Measurements from ENCODE around the gene ZNF532. TPM values are rescaled to one million over a fixed set of nuclear protein-coding genes. Genes with fewer than 3 reads are reported as not detected.

ZNF532 gene
- total RNA-seq, 1 donor from 2014 or later, result 89.9 TPM

DNA sequence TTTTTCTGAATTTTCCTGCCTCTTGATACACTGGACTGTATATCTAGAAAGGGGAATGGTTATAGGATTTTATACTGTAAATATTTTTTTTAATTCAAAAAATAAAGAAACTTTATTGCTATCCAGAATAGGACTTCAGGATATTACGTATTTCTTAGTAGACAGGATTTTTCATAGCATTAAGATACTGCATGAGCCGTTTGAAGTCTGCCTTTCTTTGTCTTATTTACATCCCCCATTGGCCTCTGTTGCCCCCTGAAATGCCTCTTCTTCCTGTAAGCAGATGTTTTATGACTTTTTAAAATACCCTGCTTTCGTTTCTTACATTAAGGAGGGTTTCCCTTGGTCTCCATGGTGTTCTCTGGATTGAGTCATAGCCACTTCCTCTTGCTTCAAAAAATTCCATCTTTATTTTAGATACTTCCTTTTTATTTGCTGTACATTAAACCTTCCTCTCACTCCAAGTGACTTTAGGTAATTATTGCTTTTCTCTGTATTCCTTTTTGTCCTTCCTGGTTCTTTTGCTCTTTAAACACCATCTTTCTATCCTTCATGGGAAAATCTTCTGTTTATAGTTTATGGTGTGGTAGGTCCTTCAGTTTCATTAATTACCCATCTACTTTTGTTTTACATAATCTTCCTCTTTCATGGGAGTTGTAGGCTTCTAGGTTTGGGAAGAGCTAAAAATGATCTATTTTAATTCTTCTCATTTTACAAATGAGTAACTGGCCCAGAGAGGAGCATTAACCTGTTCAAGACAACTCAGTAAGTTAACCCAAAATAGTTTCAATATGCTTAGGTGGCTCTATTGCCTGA, 72.6 kb downstream of the ZNF532 start:
- peak; percentile 41 for DNase-seq (ENCODE audit: low read depth)

- no peak for DNase-seq (ENCODE audit: low read depth)
Measured at GRCh38 chr18:58937887-58938267, 73.2 kb downstream of the ZNF532 start.

GRCh38 chr18:58941426-58942099, 76.9 kb downstream of the ZNF532 start:
- DNase-seq (ENCODE audit: low read depth), result no peak

GRCh38 chr18:58943896-58944295, 79.2 kb downstream of the ZNF532 start:
- no peak for DNase-seq (ENCODE audit: low read depth)

GRCh38 chr18:58947136-58947732, 82.6 kb downstream of the ZNF532 start:
- DNase-seq (ENCODE audit: low read depth), result peak; percentile 60

GRCh38 chr18:58949031-58949430, 84.4 kb downstream of the ZNF532 start:
- DNase-seq (ENCODE audit: low read depth), result no peak

DNA sequence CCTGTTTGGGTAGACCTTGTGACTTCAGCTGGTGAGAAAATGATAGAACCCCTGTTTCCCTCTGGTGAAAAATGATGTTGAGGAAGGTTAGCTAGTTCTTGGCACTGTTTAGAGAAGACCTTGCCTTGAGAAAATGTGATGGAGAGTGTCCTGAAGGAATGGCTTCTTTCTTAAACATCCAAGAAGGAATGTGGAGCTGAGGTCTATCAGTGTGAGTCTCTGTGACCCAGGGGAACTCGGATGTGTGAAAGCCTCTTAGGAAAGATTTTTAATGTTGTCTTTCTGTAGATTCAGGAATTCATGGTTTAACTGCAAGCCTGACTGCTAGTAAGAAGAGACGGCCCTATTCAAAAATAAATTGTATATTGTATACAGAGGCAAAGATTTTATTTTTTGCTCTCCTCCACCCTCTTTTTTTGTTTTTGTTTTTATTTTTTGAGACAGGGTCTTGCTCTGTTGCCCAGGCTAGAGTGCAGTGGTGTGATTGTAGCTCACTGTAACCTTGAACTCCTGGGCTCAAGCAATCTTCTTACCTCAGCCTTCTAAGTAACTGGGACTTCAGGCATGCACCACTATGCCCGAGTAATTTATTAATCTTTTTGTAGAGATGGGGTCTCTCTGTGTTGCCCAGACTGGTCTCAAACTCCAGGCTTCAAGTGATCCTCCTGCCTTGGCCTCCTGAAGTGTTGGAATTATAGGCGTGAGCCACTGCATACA, 87.5 kb downstream of the ZNF532 start:
- DNase-seq (ENCODE audit: low read depth), result no peak

GRCh38 chr18:58952858-58953257, 88.2 kb downstream of the ZNF532 start:
- DNase-seq (ENCODE audit: low read depth), result peak; percentile 25

DNA sequence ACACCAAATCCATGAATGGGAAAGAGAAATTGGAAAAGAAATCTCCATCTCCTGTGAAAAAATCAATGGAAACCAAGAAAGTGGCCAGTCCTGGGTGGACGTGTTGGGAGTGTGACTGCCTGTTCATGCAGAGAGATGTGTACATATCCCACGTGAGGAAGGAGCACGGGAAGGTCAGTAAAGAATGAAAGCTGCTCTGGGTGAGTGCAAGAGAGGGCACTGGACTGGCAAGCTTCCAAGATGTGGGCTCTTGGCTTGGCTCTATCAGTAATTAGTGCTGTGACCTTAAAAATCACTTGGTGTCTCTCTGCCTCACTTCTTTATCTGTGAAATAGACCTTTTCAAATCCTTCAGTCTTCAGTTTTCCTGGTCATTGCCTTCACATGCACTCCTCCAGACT, 89.0 kb downstream of the ZNF532 start:
- DNase-seq (ENCODE audit: low read depth), result peak; percentile 66

GRCh38 chr18:58955001-58955400, 90.3 kb downstream of the ZNF532 start:
- DNase-seq (ENCODE audit: low read depth), result peak; percentile 18

- no peak for DNase-seq (ENCODE audit: low read depth)
Measured at GRCh38 chr18:58955738-58956137, 91.1 kb downstream of the ZNF532 start.

GRCh38 chr18:58958628-58959027, 94.0 kb downstream of the ZNF532 start:
- peak; percentile 11 for DNase-seq (ENCODE audit: low read depth)

GRCh38 chr18:58960508-58960907, 95.8 kb downstream of the ZNF532 start:
- DNase-seq (ENCODE audit: low read depth), result no peak

GRCh38 chr18:58960946-58961722, 96.5 kb downstream of the ZNF532 start:
- DNase-seq (ENCODE audit: low read depth), result no peak

DNA sequence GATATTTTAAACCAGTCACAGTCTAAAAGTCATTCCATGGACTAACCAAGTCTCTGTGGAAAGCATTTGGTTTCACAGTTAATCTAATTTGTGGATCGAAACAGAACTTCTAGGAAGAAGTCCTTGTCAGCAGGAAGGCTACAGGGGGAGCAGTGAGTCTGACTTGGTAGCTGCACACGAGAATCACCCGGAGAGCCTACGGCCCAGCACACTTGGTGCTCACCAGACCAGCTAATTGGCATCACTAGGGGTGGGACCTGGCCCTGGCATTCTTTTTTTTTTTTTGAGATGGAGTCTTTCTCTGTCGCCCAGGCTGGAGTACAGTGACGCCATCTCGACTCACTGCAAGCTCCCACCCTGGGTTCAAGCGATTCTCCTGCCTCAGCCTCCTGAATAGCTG, 97.7 kb downstream of the ZNF532 start:
- DNase-seq (ENCODE audit: low read depth), result peak; percentile 28

DNA sequence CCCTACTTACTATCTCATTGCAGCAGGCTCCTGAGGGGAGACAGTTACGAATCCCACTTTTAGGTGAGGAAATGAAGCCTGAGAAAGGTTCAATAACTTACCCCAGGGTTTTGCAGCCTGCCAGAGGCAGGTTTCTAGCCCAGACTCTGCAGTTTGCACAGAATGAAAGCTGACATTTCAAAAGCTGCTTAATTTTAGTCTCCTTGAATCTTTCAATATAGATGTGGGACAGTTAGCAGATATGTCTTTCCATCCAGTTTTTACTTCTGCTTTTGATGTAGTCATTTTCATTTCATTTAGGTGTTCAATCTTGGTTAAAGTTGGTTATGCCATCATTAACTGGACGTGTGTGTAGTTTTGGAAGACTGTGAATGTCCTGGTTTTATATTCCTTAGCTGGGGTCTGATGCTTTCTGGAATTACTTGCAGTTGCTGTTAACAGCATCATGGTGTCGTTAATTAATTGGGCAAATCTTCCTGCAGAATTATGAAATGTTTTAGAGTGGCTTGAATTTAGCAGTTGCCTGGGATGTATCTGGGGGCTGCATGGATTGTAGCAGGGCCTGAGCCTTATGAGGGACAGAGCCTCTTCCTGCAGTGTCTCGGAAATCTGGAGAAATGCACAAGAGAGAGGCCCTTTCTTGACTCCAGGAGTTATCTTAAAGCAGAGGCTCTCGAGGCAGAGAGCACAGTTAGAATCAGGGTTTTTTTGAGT, 100.8 kb downstream of the ZNF532 start:
- DNase-seq (ENCODE audit: low read depth), result no peak

GRCh38 chr18:58966005-58966677, 101.5 kb downstream of the ZNF532 start:
- no peak for DNase-seq (ENCODE audit: low read depth)

DNA sequence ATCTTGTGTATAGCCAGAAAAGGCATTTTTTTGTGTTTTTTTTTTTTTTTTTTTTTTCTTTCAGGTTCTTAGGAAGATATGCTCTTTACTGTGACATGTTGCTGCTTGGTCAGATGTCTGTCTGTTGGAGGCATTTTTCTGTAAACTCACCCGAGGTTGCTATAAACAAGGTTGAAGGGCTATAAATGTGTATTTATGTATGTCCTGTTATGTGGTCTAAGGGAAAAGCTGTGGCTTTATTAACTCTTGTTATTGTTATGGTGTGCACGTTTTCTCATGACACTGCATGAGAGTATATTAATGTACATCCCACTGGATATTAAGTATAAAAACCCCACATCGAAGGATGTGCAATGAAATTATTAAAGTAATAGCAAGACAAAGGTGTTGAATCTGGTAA, 102.0 kb downstream of the ZNF532 start:
- no peak for DNase-seq (ENCODE audit: low read depth)

DNA sequence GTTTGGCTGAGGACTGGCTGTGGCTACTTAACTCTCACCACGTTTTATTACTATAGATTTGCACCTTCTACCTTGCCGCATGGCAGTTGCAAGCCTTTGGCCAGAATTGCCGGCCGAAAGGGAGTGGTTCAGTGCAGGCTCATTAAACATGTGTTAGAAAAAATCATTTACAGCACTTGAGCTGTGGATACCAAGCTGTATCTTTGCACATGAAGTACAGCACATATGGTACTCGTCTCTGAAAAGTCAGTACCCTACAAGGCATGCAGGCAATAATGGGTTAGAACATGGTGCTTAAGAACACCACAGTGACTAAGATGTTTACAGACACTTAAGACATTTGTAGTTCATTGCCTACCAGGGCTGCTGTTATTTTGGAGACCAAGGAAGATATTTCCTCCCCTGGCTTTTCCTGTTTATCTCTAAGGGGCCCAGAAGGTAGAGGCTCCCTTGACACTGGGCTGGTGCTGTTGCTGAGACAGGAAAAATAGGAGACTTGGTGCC, 103.1 kb downstream of the ZNF532 start:
- DNase-seq (ENCODE audit: low read depth), result peak; percentile 62

Data from renal cortical epithelial cell (primary cell).